GM10266 (cell line): ENCODE results near the gene PRKCA.

Experiments
- DNase-seq: peaks from one replicate; pipeline ENCODE4 v3.0.0; 2012; ENCODE audit errors: extremely low spot score
- CTCF ChIP-seq: IDR thresholded peaks from 2 replicates; pipeline ENCODE4 v1.5.1; 2012; ENCODE audit warnings: mild to moderate bottlenecking, low read depth; ENCODE audit not compliant: control insufficient read depth, insufficient read depth; ENCODE audit errors: missing control alignments

The PRKCA gene

GRCh38 chr17:66830451-66830850 lies 528.0 kb downstream of the PRKCA start:
- DNase-seq, result no peak
- no peak for TF ChIP-seq CTCF

DNA sequence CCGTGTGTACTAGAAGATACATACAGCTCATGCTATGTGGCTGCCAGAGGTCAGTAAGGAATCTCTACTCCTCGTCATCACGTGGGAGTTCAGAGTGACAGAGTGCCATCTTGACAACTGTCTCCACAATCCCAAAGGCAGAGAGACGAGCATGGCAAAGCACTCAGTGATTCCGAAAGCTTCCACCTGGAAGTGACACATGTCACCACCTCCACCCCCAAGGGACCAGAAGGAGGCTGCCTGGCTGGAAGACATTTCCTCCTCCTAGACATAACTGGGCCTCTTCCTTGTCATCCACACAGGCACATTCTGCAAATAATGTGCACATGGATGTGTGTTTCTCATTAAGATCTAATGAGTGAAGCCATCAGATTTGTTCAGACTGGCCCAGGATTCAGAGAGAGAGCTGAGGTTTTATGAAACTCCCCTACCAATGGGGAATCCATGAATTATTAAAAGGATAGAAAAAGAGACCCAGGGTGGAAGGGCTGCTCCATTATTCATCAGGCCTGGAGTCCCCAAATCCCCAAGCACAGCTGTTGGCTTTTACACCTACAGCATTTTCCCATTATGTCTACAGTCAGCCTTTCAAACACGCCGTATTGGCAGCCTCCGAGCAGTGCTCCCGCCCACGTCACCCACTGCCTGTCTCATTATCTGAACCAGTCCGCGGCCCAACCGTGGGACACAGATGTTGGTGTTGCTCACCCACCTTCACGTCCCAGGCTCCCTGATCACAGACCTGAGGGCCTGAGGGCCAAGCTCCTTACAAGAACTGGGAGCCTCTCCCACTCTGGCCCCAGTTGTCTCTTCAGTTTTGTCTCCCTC lies 529.2 kb downstream of the PRKCA start:
- DNase-seq, result no peak
- no peak for TF ChIP-seq CTCF

DNA sequence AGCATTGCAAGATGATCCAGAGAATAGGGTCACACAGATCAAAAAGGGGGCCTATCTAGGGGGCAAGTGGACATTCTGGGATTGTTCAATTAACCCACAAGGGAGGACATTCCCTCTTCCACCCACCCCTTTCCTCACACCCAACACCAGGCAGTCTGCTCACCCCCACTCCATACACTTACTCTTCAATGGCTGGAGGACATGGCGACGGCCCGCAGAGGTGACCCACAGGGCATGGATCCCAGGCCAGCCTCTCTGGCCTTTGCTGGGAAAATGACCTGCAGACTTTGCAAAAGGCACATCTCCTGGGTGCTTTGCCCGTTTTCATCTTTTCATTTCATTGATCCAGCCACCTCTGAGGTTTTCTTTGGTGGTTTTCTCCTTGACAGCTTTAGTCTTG lies 530.8 kb downstream of the PRKCA start:
- no peak for TF ChIP-seq CTCF
- no peak for DNase-seq

- no peak for DNase-seq
- TF ChIP-seq CTCF, result no peak
These were observed 532.1 kb downstream of the PRKCA start for GRCh38 chr17:66834426-66834918.

DNA sequence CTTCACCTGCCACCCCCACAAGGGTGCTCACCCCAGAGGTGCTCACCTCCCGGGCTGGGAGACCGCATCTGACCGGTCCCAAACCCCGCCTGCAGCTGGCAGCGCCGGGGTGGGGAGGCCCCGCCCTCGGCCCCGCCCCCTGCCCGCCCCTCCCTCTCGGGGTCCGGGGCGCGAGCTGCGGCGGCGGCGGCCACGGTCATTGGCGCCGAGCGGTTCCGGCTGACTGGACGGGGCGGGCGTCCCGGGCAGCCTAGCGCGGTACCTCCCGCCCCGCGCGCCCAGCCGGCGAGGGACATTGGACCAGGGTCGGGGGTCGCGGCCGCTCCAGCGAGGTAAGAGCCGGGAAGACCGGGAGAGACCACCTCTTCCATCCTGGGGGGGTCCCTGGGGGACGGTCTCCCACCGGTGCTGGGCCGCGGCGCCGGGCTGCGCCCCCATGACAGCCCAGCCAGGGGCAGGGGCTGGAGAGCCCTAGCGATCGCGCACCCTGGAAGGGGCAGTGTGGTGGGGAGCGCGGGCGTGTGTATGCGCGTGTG lies 532.6 kb downstream of the PRKCA start, which contains the start of gene CACNG5:
TSS of gene CACNG5 (plus strand) at position 199 of the 536 bp plus-strand sequence. CDS start 42,216 bp downstream, outside the sequence.
- no peak for DNase-seq
- TF ChIP-seq CTCF, result no peak

GRCh38 chr17:66835476-66835875 lies 533.1 kb downstream of the PRKCA start:
- no peak for DNase-seq
- TF ChIP-seq CTCF, result no peak
